HG03571 (cell line): ENCODE results near the gene GNAI3.
"Not testable (repeated sequence)": the region's sequence is repeated elsewhere in the genome, so short reads cannot be mapped to it uniquely, and the experiment has no call there.

Experiments used
- ATAC-seq: cut with Tn5 transposase; IDR thresholded peaks from one replicate; pipeline ENCODE4 v1.9.1; 2021; ENCODE audit not compliant: unreplicated experiment

Gene GNAI3

DNA sequence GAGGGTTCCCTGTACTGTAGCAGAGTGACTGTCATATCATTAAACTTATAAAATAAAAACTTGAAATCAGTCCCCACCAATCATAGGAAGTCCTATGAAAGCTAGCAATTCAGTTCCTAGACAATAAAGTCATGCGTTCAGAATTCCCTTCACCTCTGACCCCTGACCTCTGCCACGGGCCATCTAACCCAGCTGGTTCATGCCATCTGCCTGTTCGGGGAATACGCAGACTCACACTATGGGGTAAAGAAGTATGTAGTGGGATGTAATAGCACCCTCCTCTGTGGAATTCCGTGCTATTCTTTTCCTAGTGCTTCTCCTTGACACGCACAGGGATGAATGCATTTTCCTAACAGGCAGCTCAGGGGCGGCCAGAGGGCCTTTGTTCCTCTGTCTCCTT is 109.6 kb downstream of the GNAI3 start:
- ATAC-seq: no peak

- no peak for ATAC-seq
Observed at GRCh38 chr1:109658533-109659042, 110.2 kb downstream of the GNAI3 start.

DNA sequence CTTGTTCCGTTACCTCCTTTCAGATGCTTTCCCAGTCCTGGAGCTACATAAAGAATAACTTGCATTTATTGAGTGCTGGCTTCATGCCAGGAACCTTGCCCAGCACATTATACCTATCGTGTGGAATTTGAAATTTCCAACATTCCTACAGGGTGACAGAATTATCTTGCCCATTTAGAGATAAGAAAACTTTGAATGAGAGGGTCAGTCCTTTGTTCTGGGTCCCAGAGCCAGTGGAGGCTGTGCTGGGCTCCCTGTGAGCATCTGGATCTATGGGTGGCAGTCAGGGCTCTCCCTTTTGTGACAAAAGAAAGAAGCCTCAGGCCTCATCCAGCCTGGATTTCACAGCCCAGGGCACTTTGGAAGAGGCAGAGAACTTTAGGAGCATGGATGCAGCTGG is 110.7 kb downstream of the GNAI3 start:
- no peak for ATAC-seq

GRCh38 chr1:109659997-109660690 is 111.7 kb downstream of the GNAI3 start:
- ATAC-seq: no peak

DNA sequence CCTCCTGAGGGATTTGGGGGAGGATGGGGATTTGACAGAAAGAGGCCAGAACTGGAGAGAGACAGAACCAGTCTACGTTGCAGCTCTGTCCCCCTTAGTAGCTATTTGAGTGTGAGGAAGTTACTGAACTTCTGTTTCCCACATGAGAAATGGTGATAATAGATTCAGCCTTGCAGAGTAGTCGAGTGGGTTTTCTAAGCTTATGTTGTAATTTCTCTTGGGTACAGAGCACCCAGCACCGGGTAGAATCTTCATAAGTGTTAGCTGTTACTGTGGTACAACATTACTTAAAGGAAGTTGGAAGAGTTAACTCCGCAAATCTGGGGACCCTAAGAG is 112.2 kb downstream of the GNAI3 start:
- not testable (repeated sequence) for ATAC-seq

DNA sequence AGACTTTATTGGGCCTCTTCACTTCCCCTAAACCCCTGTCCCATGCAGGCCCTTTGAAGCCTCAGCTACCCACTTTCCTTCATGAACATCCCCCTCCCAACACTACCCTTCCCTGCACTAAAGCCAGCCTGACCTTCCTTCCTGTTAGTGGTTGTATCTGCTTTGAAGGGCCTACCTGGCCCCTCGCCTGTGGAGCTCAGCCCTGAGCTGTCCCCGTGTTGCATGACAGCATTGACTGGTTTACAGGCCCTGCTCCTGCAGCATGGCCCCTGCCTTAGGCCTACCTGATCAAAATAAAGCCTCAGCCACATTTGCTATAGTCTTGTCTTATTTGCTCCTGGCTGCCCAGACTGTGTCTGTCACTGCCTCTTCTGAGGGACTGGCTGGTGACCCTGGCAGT is 113.0 kb downstream of the GNAI3 start:
- ATAC-seq: no peak

GRCh38 chr1:109664671-109665070 is 116.3 kb downstream of the GNAI3 start:
- no peak for ATAC-seq

DNA sequence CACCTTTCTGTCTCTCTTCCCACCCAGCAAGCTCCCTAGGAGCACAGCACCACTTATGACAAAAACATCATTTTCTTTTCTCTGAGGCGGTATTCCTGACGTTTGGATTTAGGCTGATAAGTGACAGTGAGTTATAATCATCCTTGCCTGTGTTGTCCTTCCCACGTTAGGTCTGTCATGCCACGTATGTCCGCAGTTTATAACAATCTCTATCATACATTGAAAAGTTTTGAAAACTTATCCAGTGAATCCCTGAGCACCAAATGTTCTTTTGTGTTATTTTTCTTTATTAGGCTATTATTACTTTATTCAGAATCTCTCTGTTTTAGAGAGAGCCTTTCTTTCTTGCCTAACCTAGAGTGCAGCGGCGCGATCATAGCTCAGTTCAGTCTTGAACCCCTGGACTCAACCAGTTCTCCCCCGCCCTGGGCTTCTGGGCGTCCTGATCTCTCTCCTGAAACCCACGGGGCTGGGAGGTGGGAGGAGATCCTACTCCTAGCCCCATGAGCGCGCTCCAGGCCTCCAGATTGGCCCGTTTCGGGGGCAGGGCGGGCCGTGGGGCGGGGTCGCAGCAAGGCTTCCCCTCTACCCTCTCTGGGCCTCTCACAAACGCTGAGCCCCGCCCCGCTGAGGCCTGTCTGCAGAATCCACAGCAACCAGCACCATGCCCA is 119.2 kb downstream of the GNAI3 start, which contains the start of gene GSTM2:
TSS of gene GSTM2 (plus strand) at position 606 of the 671 bp plus-strand sequence. CDS start at position 665, 59 bp downstream.
- peak; percentile 75 for ATAC-seq
